ENCODE measurements around the gene SLC25A10. TPM values are rescaled to one million over a fixed set of nuclear protein-coding genes. Genes with fewer than 3 reads are reported as not detected.

The SLC25A10 gene, protein sequence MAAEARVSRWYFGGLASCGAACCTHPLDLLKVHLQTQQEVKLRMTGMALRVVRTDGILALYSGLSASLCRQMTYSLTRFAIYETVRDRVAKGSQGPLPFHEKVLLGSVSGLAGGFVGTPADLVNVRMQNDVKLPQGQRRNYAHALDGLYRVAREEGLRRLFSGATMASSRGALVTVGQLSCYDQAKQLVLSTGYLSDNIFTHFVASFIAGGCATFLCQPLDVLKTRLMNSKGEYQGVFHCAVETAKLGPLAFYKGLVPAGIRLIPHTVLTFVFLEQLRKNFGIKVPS
- 18.9 TPM for polyA plus RNA-seq (2013, experiment 1 of 4)
- 17.2 TPM for polyA plus RNA-seq (2013, experiment 2 of 4)
- 12.1 TPM for polyA plus RNA-seq (2013, experiment 3 of 4)
- 13.9 TPM for polyA plus RNA-seq (2013, experiment 4 of 4)

DNA sequence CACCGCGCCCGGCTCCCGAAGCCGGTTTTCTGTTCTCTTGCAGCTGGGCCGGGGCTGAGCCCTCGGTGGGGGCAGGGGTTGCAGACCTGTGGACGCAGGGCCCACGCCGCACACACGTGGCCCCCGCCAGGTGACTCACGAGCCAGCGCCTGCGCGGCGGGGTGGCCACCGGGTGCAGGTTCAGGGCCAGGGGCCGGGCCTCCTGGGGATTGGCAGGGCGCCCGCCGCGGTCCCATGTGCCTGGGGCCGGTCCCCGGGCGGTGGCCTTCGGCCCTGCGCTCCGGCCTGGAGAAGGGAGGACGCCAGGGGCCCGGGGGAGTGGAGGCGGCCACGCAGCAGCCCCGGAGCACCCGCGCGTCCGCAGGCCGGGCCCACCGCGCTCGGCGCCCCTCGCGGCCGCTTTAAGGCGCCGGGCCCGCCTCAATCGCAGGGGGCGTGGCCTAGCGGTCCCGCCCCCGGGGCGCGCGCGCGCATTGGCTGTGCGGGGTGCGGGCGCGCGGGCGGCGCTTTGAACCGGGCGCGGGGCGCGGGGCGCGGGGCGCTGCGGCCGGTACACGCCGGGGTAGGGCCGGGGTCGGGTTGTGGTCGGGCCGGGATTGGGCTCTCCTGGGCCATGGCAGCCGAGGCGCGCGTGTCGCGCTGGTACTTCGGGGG, at the start of gene SLC25A10:
SLC25A10 (plus strand) TSS at position 471 of the 654 bp plus-strand sequence; CDS start at position 614, 143 bp downstream.
- no peak within 1 kb of the TSS for H3K27ac ChIP-seq (ENCODE audit: insufficient read depth, low read depth, low read length, poor library complexity, severe bottlenecking)
- WGBS, 2 experiments, result 0% methylated on average over 89 of the region's 89 CpGs
- no peaks in the 10 kb centered on the region for H3K9me3 ChIP-seq (ENCODE audit: control insufficient read depth, low read length)
- H3K4me1 ChIP-seq (ENCODE audit: control insufficient read depth, insufficient read depth, low read length), result peaks cover 37% of the 10 kb centered on the region
- peak within 1 kb of the TSS; percentile 67 for H3K4me3 ChIP-seq (ENCODE audit: insufficient read depth, low read depth, low read length)
- H3K36me3 ChIP-seq (ENCODE audit: control insufficient read depth, insufficient read depth, low read length), result peaks cover 9% of the 10 kb centered on the region
- peaks cover 23% of the 10 kb centered on the region for H3K27me3 ChIP-seq (ENCODE audit: control insufficient read depth, insufficient read depth, low read length, poor library complexity, severe bottlenecking)

DNA sequence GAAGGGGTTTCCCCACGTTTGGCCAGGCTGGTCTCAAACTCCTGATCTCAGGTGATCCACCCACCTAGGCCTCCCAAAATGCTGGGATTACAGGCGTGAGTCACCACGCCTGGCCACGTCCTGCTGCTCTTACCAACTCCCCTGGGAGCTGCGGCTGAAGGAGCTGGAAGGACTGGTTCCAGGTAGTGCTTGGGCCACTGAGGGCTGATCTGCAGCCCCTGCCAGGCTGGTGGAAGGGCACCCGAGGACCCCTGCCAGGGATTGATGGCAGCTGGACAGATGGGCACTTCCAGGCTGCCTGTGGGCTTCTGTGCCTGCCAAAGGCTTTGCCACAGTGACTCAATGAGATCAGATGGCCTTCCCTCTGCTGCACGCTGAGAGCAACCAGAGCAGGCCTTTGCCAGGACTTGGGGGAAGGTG, 48.0 kb upstream of the SLC25A10 start:
- H3K9me3 ChIP-seq (ENCODE audit: control insufficient read depth, low read length), result no peaks in the 10 kb centered on the region
- no peak overlapping the region for H3K4me3 ChIP-seq (ENCODE audit: insufficient read depth, low read depth, low read length)
- H3K27ac ChIP-seq (ENCODE audit: insufficient read depth, low read depth, low read length, poor library complexity, severe bottlenecking), result no peak overlapping the region
- WGBS, 2 experiments, result 92 to 96% methylated on average over 7 of the region's 7 CpGs
- peaks cover 3% of the 10 kb centered on the region for H3K36me3 ChIP-seq (ENCODE audit: control insufficient read depth, insufficient read depth, low read length)
- peaks cover 5% of the 10 kb centered on the region for H3K4me1 ChIP-seq (ENCODE audit: control insufficient read depth, insufficient read depth, low read length)
- no peaks in the 10 kb centered on the region for H3K27me3 ChIP-seq (ENCODE audit: control insufficient read depth, insufficient read depth, low read length, poor library complexity, severe bottlenecking)

DNA sequence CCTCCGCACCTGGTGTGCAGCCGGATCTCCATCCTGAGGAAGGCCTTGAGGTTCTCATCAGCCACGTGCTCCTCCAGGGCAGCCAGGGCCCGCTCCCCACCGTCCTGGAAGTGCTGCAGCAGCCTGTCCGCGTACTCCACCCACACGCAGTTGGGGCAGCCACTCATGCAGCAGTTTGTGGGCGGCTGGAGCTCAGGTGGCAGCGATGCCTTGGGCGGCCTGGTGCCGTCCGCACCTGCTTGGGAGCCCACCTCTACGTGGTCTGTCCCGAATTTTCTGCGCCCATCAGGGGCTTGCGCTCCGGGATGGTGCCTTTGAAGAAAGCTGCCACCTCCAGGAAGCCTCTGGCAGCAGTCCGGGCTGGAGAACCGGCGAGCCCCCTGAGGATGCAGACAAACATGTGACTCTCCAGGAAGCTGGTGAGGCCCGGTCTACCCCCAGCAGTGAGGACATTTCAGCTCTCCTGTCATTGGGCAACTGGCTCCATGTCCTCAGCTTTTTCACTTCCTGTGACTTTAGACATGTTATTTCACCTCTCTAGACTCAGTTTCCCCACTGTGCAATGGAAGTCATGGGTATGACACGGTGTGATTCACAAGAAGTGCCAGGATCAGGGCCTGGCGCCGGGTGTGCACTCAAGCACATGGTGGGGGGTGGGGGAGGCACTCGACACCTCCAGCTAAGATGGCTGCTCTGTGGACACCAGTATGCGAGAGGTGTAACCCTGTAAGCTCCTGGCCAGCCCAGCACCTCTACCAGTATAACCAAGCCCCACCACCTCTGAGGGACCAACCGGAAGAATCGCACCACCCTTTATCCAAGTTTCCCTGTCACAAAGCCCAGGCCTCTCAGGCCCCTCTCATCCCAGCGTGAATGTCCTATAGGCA, 46.6 kb upstream of the SLC25A10 start:
- H3K9me3 ChIP-seq (ENCODE audit: control insufficient read depth, low read length), result no peaks in the 10 kb centered on the region
- 76 to 78% methylated on average over 30 of the region's 30 CpGs for WGBS, 2 experiments
- H3K27ac ChIP-seq (ENCODE audit: insufficient read depth, low read depth, low read length, poor library complexity, severe bottlenecking), result no peak overlapping the region
- H3K36me3 ChIP-seq (ENCODE audit: control insufficient read depth, insufficient read depth, low read length), result peaks cover 14% of the 10 kb centered on the region
- peak overlapping the region; percentile 97 for H3K4me3 ChIP-seq (ENCODE audit: insufficient read depth, low read depth, low read length)
- H3K4me1 ChIP-seq (ENCODE audit: control insufficient read depth, insufficient read depth, low read length), result peaks cover 5% of the 10 kb centered on the region
- no peaks in the 10 kb centered on the region for H3K27me3 ChIP-seq (ENCODE audit: control insufficient read depth, insufficient read depth, low read length, poor library complexity, severe bottlenecking)

DNA sequence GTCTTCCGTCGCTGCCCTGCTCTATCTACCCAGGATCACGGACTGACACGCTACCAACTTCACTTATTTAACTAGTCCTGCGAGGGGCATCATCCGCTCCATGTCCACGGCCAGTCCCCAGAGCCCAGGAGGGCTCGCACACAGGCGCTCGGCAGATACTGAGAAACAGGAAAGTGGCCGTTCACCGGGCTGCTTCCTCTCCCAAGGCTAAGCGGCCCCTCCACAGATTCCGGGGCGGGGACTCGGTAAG, 46.1 kb upstream of the SLC25A10 start:
- peaks cover 19% of the 10 kb centered on the region for H3K36me3 ChIP-seq (ENCODE audit: control insufficient read depth, insufficient read depth, low read length)
- H3K27me3 ChIP-seq (ENCODE audit: control insufficient read depth, insufficient read depth, low read length, poor library complexity, severe bottlenecking), result no peaks in the 10 kb centered on the region
- H3K4me3 ChIP-seq (ENCODE audit: insufficient read depth, low read depth, low read length), result peak overlapping the region; percentile 97
- 2 to 3% methylated on average over 16 of the region's 16 CpGs for WGBS, 2 experiments
- peaks cover 5% of the 10 kb centered on the region for H3K4me1 ChIP-seq (ENCODE audit: control insufficient read depth, insufficient read depth, low read length)
- H3K27ac ChIP-seq (ENCODE audit: insufficient read depth, low read depth, low read length, poor library complexity, severe bottlenecking), result peak overlapping the region; percentile 40
- H3K9me3 ChIP-seq (ENCODE audit: control insufficient read depth, low read length), result no peaks in the 10 kb centered on the region

DNA sequence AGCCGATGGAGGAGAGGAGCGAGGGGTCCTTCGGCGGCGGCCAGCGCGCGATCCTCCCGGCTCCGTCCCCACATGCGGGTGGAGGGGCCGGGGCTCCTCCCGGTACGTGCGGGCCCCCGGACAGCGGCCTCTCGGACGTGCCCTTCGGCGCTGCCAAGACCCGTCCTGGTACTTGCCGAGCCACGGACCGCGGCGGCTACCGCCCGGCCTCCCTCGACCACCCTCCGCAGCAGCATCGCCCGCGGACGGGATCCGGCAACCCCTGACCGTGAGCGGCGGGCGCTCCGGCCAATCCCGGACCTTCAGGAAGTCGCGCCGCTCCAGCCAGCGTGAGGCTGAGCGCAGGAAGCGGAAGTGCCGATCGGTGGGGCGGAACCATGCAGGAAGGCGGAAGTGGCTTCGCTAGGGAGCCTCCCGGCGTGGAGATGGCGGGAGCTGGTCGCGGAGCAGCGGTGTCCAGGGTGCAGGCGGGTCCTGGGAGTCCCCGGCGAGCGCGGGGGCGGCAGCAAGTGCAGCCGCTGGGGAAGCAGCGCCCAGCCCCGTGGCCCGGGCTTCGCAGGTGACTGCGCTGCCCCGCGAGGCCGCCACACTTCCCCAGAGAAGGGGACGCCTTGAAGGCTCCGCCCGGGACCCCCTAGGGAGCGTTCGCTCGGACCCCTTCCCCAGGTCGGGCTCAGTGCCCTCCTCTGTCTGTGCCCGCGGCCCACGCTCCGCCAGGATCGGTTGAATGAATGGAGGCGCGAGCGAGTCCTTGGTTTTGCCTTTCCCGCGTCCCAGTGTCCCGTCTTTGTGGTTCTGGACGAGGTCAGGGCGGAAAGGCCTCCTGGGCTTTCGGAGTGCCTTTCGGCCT, 45.5 kb upstream of the SLC25A10 start, which contains the start of the genes CCDC137 and OXLD1:
CCDC137 (plus strand) TSS at position 396 of the 850 bp plus-strand sequence; CDS start at position 426, 30 bp downstream.
OXLD1 (minus strand) TSS at position 264 of the 850 bp plus-strand sequence; CDS start at position 236, 28 bp downstream.
- H3K36me3 ChIP-seq (ENCODE audit: control insufficient read depth, insufficient read depth, low read length), result peaks cover 24% of the 10 kb centered on the region
- H3K4me1 ChIP-seq (ENCODE audit: control insufficient read depth, insufficient read depth, low read length), result peaks cover 5% of the 10 kb centered on the region
- WGBS, 2 experiments, result 0 to 1% methylated on average over 96 of the region's 96 CpGs

DNA sequence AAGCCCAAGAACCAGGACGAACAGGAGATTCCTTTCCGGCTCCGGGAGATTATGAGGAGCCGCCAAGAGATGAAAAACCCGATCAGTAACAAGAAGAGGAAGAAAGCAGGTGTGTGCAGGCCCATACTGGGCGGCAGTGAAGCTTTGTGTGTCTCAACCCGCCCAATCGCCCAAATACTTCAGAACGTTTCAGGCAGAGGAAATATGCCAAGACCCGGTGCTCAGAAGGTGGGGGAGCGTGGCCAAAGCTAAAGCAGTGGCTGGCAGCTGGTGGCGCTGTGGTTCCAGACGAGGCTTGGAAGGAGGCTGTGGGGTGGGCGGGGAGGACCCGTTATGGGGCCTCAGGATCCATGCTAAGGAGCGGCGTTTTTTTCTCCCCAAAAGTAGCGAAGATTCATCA, 44.3 kb upstream of the SLC25A10 start:
- H3K4me3 ChIP-seq (ENCODE audit: insufficient read depth, low read depth, low read length), result peak overlapping the region; percentile 0
- no peak overlapping the region for H3K27ac ChIP-seq (ENCODE audit: insufficient read depth, low read depth, low read length, poor library complexity, severe bottlenecking)
- H3K9me3 ChIP-seq (ENCODE audit: control insufficient read depth, low read length), result no peaks in the 10 kb centered on the region
- 91 to 92% methylated on average over 18 of the region's 18 CpGs for WGBS, 2 experiments
- H3K27me3 ChIP-seq (ENCODE audit: control insufficient read depth, insufficient read depth, low read length, poor library complexity, severe bottlenecking), result no peaks in the 10 kb centered on the region
- peaks cover 35% of the 10 kb centered on the region for H3K36me3 ChIP-seq (ENCODE audit: control insufficient read depth, insufficient read depth, low read length)
- peaks cover 5% of the 10 kb centered on the region for H3K4me1 ChIP-seq (ENCODE audit: control insufficient read depth, insufficient read depth, low read length)

More for the DNA sequence above, 45.5 kb upstream of the SLC25A10 start, which contains the start of the genes CCDC137 and OXLD1:
- Histone ChIP-seq H3K27me3 (ENCODE audit: control insufficient read depth, insufficient read depth, low read length, poor library complexity, severe bottlenecking) (no peaks in the 10 kb centered on the region), H3K4me3 (ENCODE audit: insufficient read depth, low read depth, low read length) (peak within 1 kb of the TSS; percentile 97), H3K27ac (ENCODE audit: insufficient read depth, low read depth, low read length, poor library complexity, severe bottlenecking) (peak within 1 kb of the TSS; percentile 50), H3K9me3 (ENCODE audit: control insufficient read depth, low read length) (no peaks in the 10 kb centered on the region)

DNA sequence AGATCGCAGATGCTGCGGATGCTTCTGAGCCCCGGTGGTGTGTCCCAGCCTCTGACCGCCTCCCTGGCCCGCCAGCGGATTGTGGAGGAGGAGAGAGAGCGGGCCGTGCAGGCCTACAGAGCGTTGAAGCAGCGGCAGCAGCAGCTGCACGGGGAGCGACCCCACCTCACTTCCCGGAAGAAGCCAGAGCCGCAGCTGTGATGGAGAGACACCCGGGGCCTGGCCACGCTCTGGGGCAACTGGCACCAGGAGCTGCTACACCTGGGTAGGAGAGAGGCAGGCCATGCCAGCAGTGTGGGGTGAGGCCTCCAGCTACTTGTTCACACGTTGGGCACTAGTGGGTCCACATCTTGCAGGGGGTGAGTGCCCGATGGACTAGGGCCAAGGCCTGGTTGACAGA, 39.6 kb upstream of the SLC25A10 start:
- H3K36me3 ChIP-seq (ENCODE audit: control insufficient read depth, insufficient read depth, low read length), result peaks cover 41% of the 10 kb centered on the region
- no peaks in the 10 kb centered on the region for H3K27me3 ChIP-seq (ENCODE audit: control insufficient read depth, insufficient read depth, low read length, poor library complexity, severe bottlenecking)
- H3K4me1 ChIP-seq (ENCODE audit: control insufficient read depth, insufficient read depth, low read length), result peaks cover 3% of the 10 kb centered on the region
- no peak overlapping the region for H3K4me3 ChIP-seq (ENCODE audit: insufficient read depth, low read depth, low read length)
- no peak overlapping the region for H3K27ac ChIP-seq (ENCODE audit: insufficient read depth, low read depth, low read length, poor library complexity, severe bottlenecking)
- no peaks in the 10 kb centered on the region for H3K9me3 ChIP-seq (ENCODE audit: control insufficient read depth, low read length)
- 94 to 98% methylated on average over 18 of the region's 18 CpGs for WGBS, 2 experiments

DNA sequence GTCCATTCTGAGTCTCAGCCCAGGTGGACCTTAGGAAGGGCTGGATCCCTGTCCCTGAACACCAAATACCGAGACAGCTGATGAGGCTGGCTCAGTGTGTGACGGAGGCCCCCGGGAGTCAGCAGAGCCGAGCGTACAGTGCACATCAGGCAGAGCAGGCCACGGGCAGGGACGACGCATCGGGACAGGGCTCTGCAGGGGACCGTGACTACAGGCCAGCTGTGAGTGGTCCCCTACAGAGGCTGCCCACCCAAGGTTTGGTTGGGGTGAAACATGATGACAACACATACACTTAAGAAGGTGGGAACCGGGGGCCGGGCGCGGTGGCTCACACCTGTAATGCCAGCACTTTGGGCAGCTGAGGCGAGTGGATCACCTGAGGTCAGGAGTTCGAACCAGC, 39.1 kb upstream of the SLC25A10 start:
- 95 to 96% methylated on average over 16 of the region's 16 CpGs for WGBS, 2 experiments
- Histone ChIP-seq H3K27ac (ENCODE audit: insufficient read depth, low read depth, low read length, poor library complexity, severe bottlenecking) (no peak overlapping the region), H3K4me1 (ENCODE audit: control insufficient read depth, insufficient read depth, low read length) (no peaks in the 10 kb centered on the region), H3K27me3 (ENCODE audit: control insufficient read depth, insufficient read depth, low read length, poor library complexity, severe bottlenecking) (no peaks in the 10 kb centered on the region), H3K9me3 (ENCODE audit: control insufficient read depth, low read length) (no peaks in the 10 kb centered on the region), H3K4me3 (ENCODE audit: insufficient read depth, low read depth, low read length) (no peak overlapping the region), H3K36me3 (ENCODE audit: control insufficient read depth, insufficient read depth, low read length) (peaks cover 41% of the 10 kb centered on the region)

DNA sequence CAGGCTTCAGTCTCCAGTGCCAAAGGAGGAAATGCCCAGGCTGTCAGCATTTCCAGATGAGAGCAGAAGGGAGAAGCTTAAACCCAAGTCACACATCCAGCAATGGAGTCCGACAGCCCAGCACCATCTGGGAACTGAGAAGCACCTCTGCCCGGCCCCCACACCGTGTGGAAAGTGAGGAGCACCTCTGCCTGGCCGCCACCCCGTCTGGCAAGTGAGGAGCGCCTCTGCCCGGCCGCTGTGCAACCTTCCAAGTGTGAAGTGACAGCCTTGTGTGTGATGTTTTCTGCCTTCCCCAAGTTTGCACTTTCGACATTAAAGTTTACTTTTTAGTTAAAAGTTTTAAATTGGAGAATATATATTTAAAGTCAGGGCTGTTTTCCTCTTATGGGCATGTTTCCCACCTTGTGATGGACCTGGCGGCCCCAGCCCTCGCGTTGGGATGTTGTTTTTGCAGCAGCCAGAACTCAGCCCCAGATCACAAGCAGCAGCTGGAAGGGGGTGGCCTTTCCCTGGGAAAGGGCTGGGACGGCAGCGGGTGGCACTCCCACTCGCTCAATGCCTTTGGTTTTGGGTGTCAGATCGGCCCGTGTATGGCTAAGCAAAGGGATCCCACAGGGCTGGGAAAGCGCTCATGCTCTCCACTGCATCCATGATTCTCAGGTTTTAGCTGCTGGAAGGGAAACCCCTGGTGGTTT, 38.4 kb upstream of the SLC25A10 start:
- H3K27me3 ChIP-seq (ENCODE audit: control insufficient read depth, insufficient read depth, low read length, poor library complexity, severe bottlenecking), result no peaks in the 10 kb centered on the region
- 94 to 95% methylated on average over 18 of the region's 18 CpGs for WGBS, 2 experiments
- H3K4me1 ChIP-seq (ENCODE audit: control insufficient read depth, insufficient read depth, low read length), result no peaks in the 10 kb centered on the region
- peaks cover 41% of the 10 kb centered on the region for H3K36me3 ChIP-seq (ENCODE audit: control insufficient read depth, insufficient read depth, low read length)
- H3K9me3 ChIP-seq (ENCODE audit: control insufficient read depth, low read length), result no peaks in the 10 kb centered on the region
- no peak overlapping the region for H3K4me3 ChIP-seq (ENCODE audit: insufficient read depth, low read depth, low read length)
- no peak overlapping the region for H3K27ac ChIP-seq (ENCODE audit: insufficient read depth, low read depth, low read length, poor library complexity, severe bottlenecking)

All from ectodermal cell (in vitro differentiated cells).